Measurements from ENCODE around the gene TRIM26. TPM values are rescaled to one million over a fixed set of nuclear protein-coding genes. Genes with fewer than 3 reads are reported as not detected.

The TRIM26 gene
- total RNA-seq, 1 experiment from 2014 or later = 37.0 TPM

DNA sequence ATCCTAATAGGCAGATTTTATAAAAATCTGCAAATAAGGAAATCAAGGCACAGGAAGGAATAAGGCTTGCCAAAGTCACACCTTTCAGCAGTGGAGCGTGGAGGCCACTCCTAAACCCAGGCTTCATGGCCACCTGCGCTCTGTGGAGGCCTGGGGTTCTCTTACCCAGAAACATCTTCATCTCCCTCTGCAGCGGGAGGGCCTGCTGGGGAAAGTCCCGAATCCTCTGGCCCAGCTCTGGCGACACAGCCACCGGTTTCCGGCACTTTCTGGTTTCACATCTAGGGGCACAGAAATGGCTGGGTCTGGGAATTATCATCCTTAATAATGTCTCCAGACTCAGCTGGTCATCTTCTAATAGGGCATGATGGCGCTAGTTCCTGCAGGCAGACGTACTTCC, 56.4 kb downstream of the TRIM26 start:
- no peaks in the 10 kb centered on the region for H3K9me2 ChIP-seq (replicated peaks; ENCODE audit: insufficient read depth, low read length)
- no peaks in the 10 kb centered on the region for H3K4me1 ChIP-seq (ENCODE audit: low read length)
- DNase-seq = no peak
- H3K9ac ChIP-seq (ENCODE audit: low read length) = no peak overlapping the region
- no peaks in the 10 kb centered on the region for H3K36me3 ChIP-seq (ENCODE audit: insufficient read depth, low read length)
- H2AFZ ChIP-seq (ENCODE audit: low read length) = no peak overlapping the region
- H3K27me3 ChIP-seq (ENCODE audit: low read length) = no peaks in the 10 kb centered on the region
- H3K27ac ChIP-seq (ENCODE audit: low read length) = no peak overlapping the region
- H3K4me3 ChIP-seq (ENCODE audit: low read length) = no peak overlapping the region
- H4K20me1 ChIP-seq (ENCODE audit: insufficient read depth, low read depth, low read length) = no peaks in the 10 kb centered on the region
- H3K4me2 ChIP-seq (ENCODE audit: low read depth, low read length, poor library complexity, severe bottlenecking) = no peak overlapping the region
- H3K9me3 ChIP-seq (ENCODE audit: low read length) = no peaks in the 10 kb centered on the region
- H3K79me2 ChIP-seq (ENCODE audit: low read length) = no peaks in the 10 kb centered on the region

GRCh38 chr6:30156262-30156599, 57.0 kb downstream of the TRIM26 start:
- H3K4me3 ChIP-seq (ENCODE audit: low read length) = no peak overlapping the region
- H2AFZ ChIP-seq (ENCODE audit: low read length) = no peak overlapping the region
- no peaks in the 10 kb centered on the region for H3K9me3 ChIP-seq (ENCODE audit: low read length)
- H3K79me2 ChIP-seq (ENCODE audit: low read length) = no peaks in the 10 kb centered on the region
- H3K4me2 ChIP-seq (ENCODE audit: low read depth, low read length, poor library complexity, severe bottlenecking) = no peak overlapping the region
- DNase-seq = no peak
- H3K27me3 ChIP-seq (ENCODE audit: low read length) = no peaks in the 10 kb centered on the region
- no peaks in the 10 kb centered on the region for H3K9me2 ChIP-seq (replicated peaks; ENCODE audit: insufficient read depth, low read length)
- no peaks in the 10 kb centered on the region for H3K36me3 ChIP-seq (ENCODE audit: insufficient read depth, low read length)
- no peaks in the 10 kb centered on the region for H4K20me1 ChIP-seq (ENCODE audit: insufficient read depth, low read depth, low read length)
- H3K4me1 ChIP-seq (ENCODE audit: low read length) = no peaks in the 10 kb centered on the region
- no peak overlapping the region for H3K27ac ChIP-seq (ENCODE audit: low read length)
- no peak overlapping the region for H3K9ac ChIP-seq (ENCODE audit: low read length)

GRCh38 chr6:30155520-30156261, 57.5 kb downstream of the TRIM26 start:
- Histone ChIP-seq H3K36me3 (ENCODE audit: insufficient read depth, low read length) (no peaks in the 10 kb centered on the region), H2AFZ (ENCODE audit: low read length) (no peak overlapping the region), H3K9ac (ENCODE audit: low read length) (no peak overlapping the region), H3K79me2 (ENCODE audit: low read length) (no peaks in the 10 kb centered on the region), H3K27me3 (ENCODE audit: low read length) (no peaks in the 10 kb centered on the region), H3K4me1 (ENCODE audit: low read length) (no peaks in the 10 kb centered on the region), H3K4me3 (ENCODE audit: low read length) (no peak overlapping the region), H3K9me2 (replicated peaks; ENCODE audit: insufficient read depth, low read length) (no peaks in the 10 kb centered on the region), H3K4me2 (ENCODE audit: low read depth, low read length, poor library complexity, severe bottlenecking) (no peak overlapping the region), H4K20me1 (ENCODE audit: insufficient read depth, low read depth, low read length) (no peaks in the 10 kb centered on the region), H3K9me3 (ENCODE audit: low read length) (no peaks in the 10 kb centered on the region), H3K27ac (ENCODE audit: low read length) (no peak overlapping the region)
- DNase-seq = no peak

GRCh38 chr6:30154709-30155519, 58.3 kb downstream of the TRIM26 start:
- H3K27ac ChIP-seq (ENCODE audit: low read length) = no peak overlapping the region
- no peak overlapping the region for H3K4me2 ChIP-seq (ENCODE audit: low read depth, low read length, poor library complexity, severe bottlenecking)
- no peaks in the 10 kb centered on the region for H3K27me3 ChIP-seq (ENCODE audit: low read length)
- H3K4me1 ChIP-seq (ENCODE audit: low read length) = no peaks in the 10 kb centered on the region
- no peaks in the 10 kb centered on the region for H3K9me2 ChIP-seq (replicated peaks; ENCODE audit: insufficient read depth, low read length)
- H2AFZ ChIP-seq (ENCODE audit: low read length) = no peak overlapping the region
- no peaks in the 10 kb centered on the region for H4K20me1 ChIP-seq (ENCODE audit: insufficient read depth, low read depth, low read length)
- H3K36me3 ChIP-seq (ENCODE audit: insufficient read depth, low read length) = no peaks in the 10 kb centered on the region
- H3K4me3 ChIP-seq (ENCODE audit: low read length) = no peak overlapping the region
- no peak for DNase-seq
- H3K79me2 ChIP-seq (ENCODE audit: low read length) = no peaks in the 10 kb centered on the region
- H3K9ac ChIP-seq (ENCODE audit: low read length) = no peak overlapping the region
- no peaks in the 10 kb centered on the region for H3K9me3 ChIP-seq (ENCODE audit: low read length)

GRCh38 chr6:30154061-30154460, 59.1 kb downstream of the TRIM26 start:
- H3K9ac ChIP-seq (ENCODE audit: low read length) = no peak overlapping the region
- H4K20me1 ChIP-seq (ENCODE audit: insufficient read depth, low read depth, low read length) = no peaks in the 10 kb centered on the region
- DNase-seq = no peak
- no peak overlapping the region for H3K27ac ChIP-seq (ENCODE audit: low read length)
- H2AFZ ChIP-seq (ENCODE audit: low read length) = no peak overlapping the region
- no peaks in the 10 kb centered on the region for H3K9me3 ChIP-seq (ENCODE audit: low read length)
- H3K9me2 ChIP-seq (replicated peaks; ENCODE audit: insufficient read depth, low read length) = no peaks in the 10 kb centered on the region
- H3K4me2 ChIP-seq (ENCODE audit: low read depth, low read length, poor library complexity, severe bottlenecking) = no peak overlapping the region
- H3K4me1 ChIP-seq (ENCODE audit: low read length) = no peaks in the 10 kb centered on the region
- no peak overlapping the region for H3K4me3 ChIP-seq (ENCODE audit: low read length)
- no peaks in the 10 kb centered on the region for H3K27me3 ChIP-seq (ENCODE audit: low read length)
- H3K79me2 ChIP-seq (ENCODE audit: low read length) = no peaks in the 10 kb centered on the region
- H3K36me3 ChIP-seq (ENCODE audit: insufficient read depth, low read length) = no peaks in the 10 kb centered on the region

- no peak overlapping the region for H3K4me2 ChIP-seq (ENCODE audit: low read depth, low read length, poor library complexity, severe bottlenecking)
- H3K4me1 ChIP-seq (ENCODE audit: low read length) = no peaks in the 10 kb centered on the region
Measured at GRCh38 chr6:30152910-30153610, 60.1 kb downstream of the TRIM26 start.

GRCh38 chr6:30152016-30152673, 61.1 kb downstream of the TRIM26 start:
- Histone ChIP-seq H3K9me2 (replicated peaks; ENCODE audit: insufficient read depth, low read length) (no peaks in the 10 kb centered on the region), H3K9ac (ENCODE audit: low read length) (no peak overlapping the region), H3K9me3 (ENCODE audit: low read length) (no peaks in the 10 kb centered on the region), H3K4me2 (ENCODE audit: low read depth, low read length, poor library complexity, severe bottlenecking) (no peak overlapping the region), H2AFZ (ENCODE audit: low read length) (no peak overlapping the region), H3K4me3 (ENCODE audit: low read length) (no peak overlapping the region), H3K27me3 (ENCODE audit: low read length) (no peaks in the 10 kb centered on the region), H3K36me3 (ENCODE audit: insufficient read depth, low read length) (no peaks in the 10 kb centered on the region), H3K27ac (ENCODE audit: low read length) (no peak overlapping the region), H3K4me1 (ENCODE audit: low read length) (no peaks in the 10 kb centered on the region), H4K20me1 (ENCODE audit: insufficient read depth, low read depth, low read length) (no peaks in the 10 kb centered on the region), H3K79me2 (ENCODE audit: low read length) (no peaks in the 10 kb centered on the region)
- no peak for DNase-seq

More at GRCh38 chr6:30152910-30153610, 60.1 kb downstream of the TRIM26 start:
- H3K9ac ChIP-seq (ENCODE audit: low read length) = no peak overlapping the region
- H2AFZ ChIP-seq (ENCODE audit: low read length) = no peak overlapping the region
- H3K36me3 ChIP-seq (ENCODE audit: insufficient read depth, low read length) = no peaks in the 10 kb centered on the region
- no peak for DNase-seq
- no peak overlapping the region for H3K27ac ChIP-seq (ENCODE audit: low read length)
- H3K9me2 ChIP-seq (replicated peaks; ENCODE audit: insufficient read depth, low read length) = no peaks in the 10 kb centered on the region
- H3K79me2 ChIP-seq (ENCODE audit: low read length) = no peaks in the 10 kb centered on the region
- no peaks in the 10 kb centered on the region for H3K27me3 ChIP-seq (ENCODE audit: low read length)
- no peaks in the 10 kb centered on the region for H3K9me3 ChIP-seq (ENCODE audit: low read length)
- H4K20me1 ChIP-seq (ENCODE audit: insufficient read depth, low read depth, low read length) = no peaks in the 10 kb centered on the region
- H3K4me3 ChIP-seq (ENCODE audit: low read length) = no peak overlapping the region

- Histone ChIP-seq H3K27me3 (ENCODE audit: low read length) (no peaks in the 10 kb centered on the region), H3K79me2 (ENCODE audit: low read length) (no peaks in the 10 kb centered on the region), H3K9ac (ENCODE audit: low read length) (no peak overlapping the region), H2AFZ (ENCODE audit: low read length) (no peak overlapping the region), H3K4me2 (ENCODE audit: low read depth, low read length, poor library complexity, severe bottlenecking) (no peak overlapping the region), H3K9me2 (replicated peaks; ENCODE audit: insufficient read depth, low read length) (no peaks in the 10 kb centered on the region), H3K4me3 (ENCODE audit: low read length) (no peak overlapping the region), H3K36me3 (ENCODE audit: insufficient read depth, low read length) (no peaks in the 10 kb centered on the region), H3K4me1 (ENCODE audit: low read length) (no peaks in the 10 kb centered on the region), H4K20me1 (ENCODE audit: insufficient read depth, low read depth, low read length) (no peaks in the 10 kb centered on the region), H3K9me3 (ENCODE audit: low read length) (no peaks in the 10 kb centered on the region), H3K27ac (ENCODE audit: low read length) (no peak overlapping the region)
- DNase-seq = no peak
Measured at GRCh38 chr6:30151580-30151979, 61.6 kb downstream of the TRIM26 start.
